B cell (primary cell): Measurements from ENCODE around the gene NTM.

Experiments
- EZH2 ChIP-seq: IDR thresholded peaks from 2 replicates; pipeline ENCODE4 v1.6.1; 2012; ENCODE audit warnings: borderline replicate concordance, low read depth, mild to moderate bottlenecking, moderate library complexity, low read length; ENCODE audit not compliant: insufficient read depth, poor library complexity, severe bottlenecking
- TF ChIP-seq, protein P1 (sequence below): fragments of 200-600 bp; IDR thresholded peaks from one replicate; pipeline ENCODE4 v1.8.0; 2022; ENCODE audit warnings: antibody characterized with exemption, mild to moderate bottlenecking

DNA sequence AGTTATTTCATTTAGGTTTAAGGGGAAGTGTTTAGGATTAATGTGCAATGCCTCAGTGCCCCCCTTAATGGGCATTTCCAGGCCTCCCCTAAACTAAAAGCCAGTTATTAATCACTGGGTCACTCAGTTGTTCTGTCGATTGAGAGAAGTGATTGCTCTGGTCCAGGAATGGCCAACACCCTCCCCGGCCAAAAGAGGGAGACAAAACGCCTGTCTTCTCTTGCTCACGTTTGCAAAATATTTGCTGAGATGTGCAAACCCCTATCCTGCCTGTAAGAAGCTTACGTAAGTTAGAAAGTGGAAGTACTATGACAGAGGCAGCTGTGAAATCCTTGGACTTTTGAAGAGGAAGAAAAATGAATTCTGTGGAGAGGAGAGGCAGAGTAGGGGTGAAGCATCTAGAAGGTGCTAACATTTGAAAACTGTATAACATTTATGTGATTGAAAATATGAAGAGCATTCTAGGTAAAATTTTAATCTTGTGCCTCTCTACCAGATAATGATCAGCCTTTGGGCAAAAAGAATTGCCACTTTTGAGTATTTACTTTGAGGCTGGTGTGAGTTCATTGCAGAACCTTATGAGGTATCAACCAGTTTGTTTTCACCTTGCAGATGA is 37.7 kb downstream of the NTM start:
- TF ChIP-seq, protein P1, sequence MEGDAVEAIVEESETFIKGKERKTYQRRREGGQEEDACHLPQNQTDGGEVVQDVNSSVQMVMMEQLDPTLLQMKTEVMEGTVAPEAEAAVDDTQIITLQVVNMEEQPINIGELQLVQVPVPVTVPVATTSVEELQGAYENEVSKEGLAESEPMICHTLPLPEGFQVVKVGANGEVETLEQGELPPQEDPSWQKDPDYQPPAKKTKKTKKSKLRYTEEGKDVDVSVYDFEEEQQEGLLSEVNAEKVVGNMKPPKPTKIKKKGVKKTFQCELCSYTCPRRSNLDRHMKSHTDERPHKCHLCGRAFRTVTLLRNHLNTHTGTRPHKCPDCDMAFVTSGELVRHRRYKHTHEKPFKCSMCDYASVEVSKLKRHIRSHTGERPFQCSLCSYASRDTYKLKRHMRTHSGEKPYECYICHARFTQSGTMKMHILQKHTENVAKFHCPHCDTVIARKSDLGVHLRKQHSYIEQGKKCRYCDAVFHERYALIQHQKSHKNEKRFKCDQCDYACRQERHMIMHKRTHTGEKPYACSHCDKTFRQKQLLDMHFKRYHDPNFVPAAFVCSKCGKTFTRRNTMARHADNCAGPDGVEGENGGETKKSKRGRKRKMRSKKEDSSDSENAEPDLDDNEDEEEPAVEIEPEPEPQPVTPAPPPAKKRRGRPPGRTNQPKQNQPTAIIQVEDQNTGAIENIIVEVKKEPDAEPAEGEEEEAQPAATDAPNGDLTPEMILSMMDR = no peak
- TF ChIP-seq EZH2 = no peak
